ENCODE data around the gene EML6.

- no peak for TF ChIP-seq CTCF (IDR thresholded peaks at IDR 0.05)
- TF ChIP-seq POLR2A (IDR thresholded peaks at IDR 0.05), result no peak
These were observed 46.7 kb downstream of the EML6 start for GRCh38 chr2:54770211-54770610.
